Stomach (tissue), 9 donors: Measurements from ENCODE around the gene PNMA1. TPM values are rescaled to one million over a fixed set of nuclear protein-coding genes. Genes with fewer than 3 reads are reported as not detected.

Source experiments
- DNase-seq, 2 donors: peaks; one replicate each; pipeline versions ENCODE4 v3.0.0 to v3.0.0-alpha.2; 2013 to 2019
- H3K27ac ChIP-seq, 5 donors: fragments of 200-600 bp in 4 of 5; sonication (generic) in 4 of 5; one replicate each; pipeline ENCODE4 v1.5.1; 2013 to 2019; ENCODE audit warnings: mild to moderate bottlenecking in 1 of 5, moderate library complexity in 1 of 5
- H3K27me3 ChIP-seq, 3 donors: fragments of 200-600 bp; sonication (generic); one replicate each; pipeline ENCODE4 v1.5.1; 2017 to 2019; ENCODE audit warnings: mixed run types in 1 of 3
- H3K36me3 ChIP-seq, 4 donors: fragments of 200-600 bp; sonication (generic); 1 replicate in 3 of 4; 2 replicates in 1 of 4; pipeline ENCODE4 v1.5.1; 2016 to 2019
- H3K4me1 ChIP-seq, 4 donors: fragments of 200-600 bp; sonication (generic); one replicate each; pipeline ENCODE4 v1.5.1; 2016 to 2019
- H3K4me3 ChIP-seq, 4 donors: fragments of 200-600 bp; sonication (generic) in 3 of 4; one replicate each; pipeline ENCODE4 v1.5.1; 2016 to 2019; ENCODE audit warnings: mild to moderate bottlenecking in 1 of 4
- H3K9me3 ChIP-seq, 4 donors: fragments of 200-600 bp; sonication (generic); one replicate each; pipeline ENCODE4 v1.5.1; 2016 to 2019
- CTCF ChIP-seq, 7 experiments: fragments of 450-650 bp in 4 of 7; fragments of 200-600 bp in 3 of 7; sonication (generic) in 3 of 7; IDR thresholded peaks; one replicate each; pipeline ENCODE4 v1.5.1; 2016 to 2019; ENCODE audit warnings: antibody characterized with exemption in 7 of 7, control low read depth in 2 of 7, mild to moderate bottlenecking in 1 of 7
- EP300 ChIP-seq: sonication (generic); formaldehyde crosslinking; IDR thresholded peaks from one replicate; pipeline ENCODE4 v1.6.1; 2017; ENCODE audit warnings: antibody characterized with exemption
- POLR2A ChIP-seq, 4 donors: fragments of 450-650 bp; IDR thresholded peaks; one replicate each; pipeline ENCODE4 v1.6.1; 2016; ENCODE audit warnings: antibody characterized with exemption in 4 of 4, control low read depth in 2 of 4, mild to moderate bottlenecking in 1 of 4, moderate library complexity in 1 of 4
- POLR2AphosphoS5 ChIP-seq, 3 donors: sonication (generic); formaldehyde crosslinking; IDR thresholded peaks; one replicate each; pipeline ENCODE4 v1.6.1; 2016; ENCODE audit warnings: antibody characterized with exemption in 3 of 3
- WGBS, 5 donors: extraction: QIAGEN DNeasy Blood & Tissue Kit in 3 of 5; methylation state at CpG; one replicate each; pipeline versions ENCODE4 v1.1.5 to v1.1.7; 2013 to 2018; 5-methylcytosine and 5-hydroxymethylcytosine counted together
- intact Hi-C: fragments of 100-400 bp; cut with DNase I; formaldehyde crosslinking; loops from one replicate; pipeline ENCODE4 v1.15.1; 2023; ENCODE audit warnings: low total_unique reads
- polyA plus RNA-seq, 3 donors: library from polyadenylated mRNA; stranded (reverse); fragments of 200-250 nt; gene quantifications; one replicate each; pipeline ENCODE4 v1.2.3, GENCODE V29; 2013
- total RNA-seq, 5 donors: library from RNA; depleted of rRNA; stranded (reverse); fragments of >200 nt; gene quantifications; one replicate each; pipeline versions ENCODE4 v1.1.0 to v1.2.3, GENCODE V29; 2014 to 2016
- donor health status: healthy with polysubstance abuse.
- donor health status: Bipolar disorder and iron deficiency.
- donor health status: healthy.

The PNMA1 gene
- total and polyA plus RNA-seq, 8 donors = 13.9 to 42.3 (median 18.3) TPM

GRCh38 chr14:73718418-73719251 lies 4.5 kb upstream of the PNMA1 start:
- peaks cover 16 to 53% (median 39%) of the 10 kb centered on the region in 4 donors for H3K4me1 ChIP-seq
- intact Hi-C loops = no loop called here
- H3K9me3 ChIP-seq = no peaks in the 10 kb centered on the region
- TF ChIP-seq EP300 (no peak), POLR2A (IDR thresholded peaks at IDR 0.05) (no peak), CTCF (IDR thresholded peaks at IDR 0.05) (no peak)
- DNase-seq = peak in 1 of 2 donors; percentile 88
- WGBS, 5 donors = 66 to 82% (median 71%) methylated on average over 48 to 55 of the region's 55 CpGs
- H3K27me3 ChIP-seq = no peaks in the 10 kb centered on the region
- peaks cover 64 to 83% (median 77%) of the 10 kb centered on the region in 4 donors for H3K36me3 ChIP-seq
- peak overlapping the region; percentile 1 to 89 (median 78) for H3K27ac ChIP-seq
- H3K4me3 ChIP-seq = peak overlapping the region in 3 of 4 donors; percentile 24 to 35 (median 32)

GRCh38 chr14:73717711-73718417 lies 3.7 kb upstream of the PNMA1 start:
- intact Hi-C loops = no loop called here
- H3K9me3 ChIP-seq = no peaks in the 10 kb centered on the region
- peaks cover 60 to 75% (median 70%) of the 10 kb centered on the region in 4 donors for H3K36me3 ChIP-seq
- H3K4me3 ChIP-seq = peak overlapping the region in 3 of 4 donors; percentile 24 to 35 (median 32)
- TF ChIP-seq EP300 (no peak), CTCF (IDR thresholded peaks at IDR 0.05) (no peak), POLR2AphosphoS5 (IDR thresholded peaks at IDR 0.05) (no peak), POLR2A (IDR thresholded peaks at IDR 0.05) (no peak)
- peak overlapping the region; percentile 9 to 89 (median 78) for H3K27ac ChIP-seq
- no peaks in the 10 kb centered on the region for H3K27me3 ChIP-seq
- DNase-seq = peak in 1 of 2 donors; percentile 85
- H3K4me1 ChIP-seq = peaks cover 15 to 53% (median 40%) of the 10 kb centered on the region in 4 donors
- WGBS, 5 donors = 63 to 73% (median 70%) methylated on average over 14 to 20 of the region's 20 CpGs

- H3K36me3 ChIP-seq = peaks cover 54 to 69% (median 64%) of the 10 kb centered on the region in 4 donors
- intact Hi-C loops = no loop called here
- no peak for TF ChIP-seq POLR2A (IDR thresholded peaks at IDR 0.05)
- no peaks in the 10 kb centered on the region for H3K27me3 ChIP-seq
- peak overlapping the region in 2 of 4 donors; percentile 32 to 35 for H3K4me3 ChIP-seq
- 77 to 81% (median 79%) methylated on average over 3 of the region's 3 CpGs for WGBS, 5 donors
- peak overlapping the region in 4 of 5 donors; percentile 54 to 89 (median 80) for H3K27ac ChIP-seq
- DNase-seq = peak in 1 of 2 donors; percentile 73
- H3K9me3 ChIP-seq = no peaks in the 10 kb centered on the region
- peaks cover 13 to 53% (median 40%) of the 10 kb centered on the region in 4 donors for H3K4me1 ChIP-seq
These were observed 3.1 kb upstream of the PNMA1 start for GRCh38 chr14:73717266-73717665.

GRCh38 chr14:73715707-73716106 lies 1.5 kb upstream of the PNMA1 start:
- H3K36me3 ChIP-seq = peaks cover 39 to 53% (median 48%) of the 10 kb centered on the region in 4 donors
- 79 to 96% (median 90%) methylated on average over 4 of the region's 4 CpGs for WGBS, 5 donors
- H3K9me3 ChIP-seq = no peaks in the 10 kb centered on the region
- TF ChIP-seq EP300 = no peak
- peaks cover 17 to 68% (median 51%) of the 10 kb centered on the region in 4 donors for H3K4me1 ChIP-seq
- no peaks in the 10 kb centered on the region for H3K27me3 ChIP-seq
- no peak for DNase-seq
- H3K4me3 ChIP-seq = no peak overlapping the region
- intact Hi-C loops = no loop called here
- H3K27ac ChIP-seq = peak overlapping the region in 2 of 5 donors; percentile 83 to 95

GRCh38 chr14:73714656-73715081 lies 485 bp upstream of the PNMA1 start:
- DNase-seq = no peak
- Histone ChIP-seq H3K27ac (peak overlapping the region in 4 of 5 donors; percentile 91 to 95 (median 93)), H3K4me3 (peak overlapping the region; percentile 80 to 93 (median 83)), H3K4me1 (peaks cover 17 to 72% (median 51%) of the 10 kb centered on the region in 4 donors), H3K36me3 (peaks cover 30 to 43% (median 38%) of the 10 kb centered on the region in 4 donors), H3K9me3 (no peaks in the 10 kb centered on the region), H3K27me3 (no peaks in the 10 kb centered on the region)
- TF ChIP-seq CTCF (IDR thresholded peaks at IDR 0.05) (no peak), POLR2AphosphoS5 (IDR thresholded peaks at IDR 0.05) (no peak), POLR2A (IDR thresholded peaks at IDR 0.05) (no peak), EP300 (no peak)
- intact Hi-C loops = no loop called here
- 46 to 51% (median 51%) methylated on average over 7 of the region's 7 CpGs for WGBS, 5 donors
